ENCODE data around the gene GPRC5D. TPM values are rescaled to one million over a fixed set of nuclear protein-coding genes. Genes with fewer than 3 reads are reported as not detected.

The GPRC5D gene
- total RNA-seq, 1 donor from 2014 or later, result not detected

- no peaks in the 10 kb centered on the region for H3K4me1 ChIP-seq (ENCODE audit: control insufficient read depth in 3 of 3, insufficient read depth in 3 of 3, low read length in 3 of 3)
- no peak overlapping the region for H3K27ac ChIP-seq (ENCODE audit: low read depth, low read length)
- H3K36me3 ChIP-seq (ENCODE audit: control insufficient read depth in 3 of 3, insufficient read depth in 3 of 3, low read length in 3 of 3), result no peaks in the 10 kb centered on the region
- no peaks in the 10 kb centered on the region for H3K27me3 ChIP-seq (ENCODE audit: control insufficient read depth in 3 of 3, insufficient read depth in 3 of 3, low read length in 3 of 3)
- H3K4me3 ChIP-seq (ENCODE audit: low read length in 3 of 3), result no peak overlapping the region
- no peaks in the 10 kb centered on the region for H3K9me3 ChIP-seq (ENCODE audit: control insufficient read depth in 3 of 3, low read length in 3 of 3)
- no peak overlapping the region for H3K9ac ChIP-seq (ENCODE audit: low read depth in 1 of 3, low read length in 3 of 3)
Measured at GRCh38 chr12:12943586-12944260, 8.2 kb downstream of the GPRC5D start.

DNA sequence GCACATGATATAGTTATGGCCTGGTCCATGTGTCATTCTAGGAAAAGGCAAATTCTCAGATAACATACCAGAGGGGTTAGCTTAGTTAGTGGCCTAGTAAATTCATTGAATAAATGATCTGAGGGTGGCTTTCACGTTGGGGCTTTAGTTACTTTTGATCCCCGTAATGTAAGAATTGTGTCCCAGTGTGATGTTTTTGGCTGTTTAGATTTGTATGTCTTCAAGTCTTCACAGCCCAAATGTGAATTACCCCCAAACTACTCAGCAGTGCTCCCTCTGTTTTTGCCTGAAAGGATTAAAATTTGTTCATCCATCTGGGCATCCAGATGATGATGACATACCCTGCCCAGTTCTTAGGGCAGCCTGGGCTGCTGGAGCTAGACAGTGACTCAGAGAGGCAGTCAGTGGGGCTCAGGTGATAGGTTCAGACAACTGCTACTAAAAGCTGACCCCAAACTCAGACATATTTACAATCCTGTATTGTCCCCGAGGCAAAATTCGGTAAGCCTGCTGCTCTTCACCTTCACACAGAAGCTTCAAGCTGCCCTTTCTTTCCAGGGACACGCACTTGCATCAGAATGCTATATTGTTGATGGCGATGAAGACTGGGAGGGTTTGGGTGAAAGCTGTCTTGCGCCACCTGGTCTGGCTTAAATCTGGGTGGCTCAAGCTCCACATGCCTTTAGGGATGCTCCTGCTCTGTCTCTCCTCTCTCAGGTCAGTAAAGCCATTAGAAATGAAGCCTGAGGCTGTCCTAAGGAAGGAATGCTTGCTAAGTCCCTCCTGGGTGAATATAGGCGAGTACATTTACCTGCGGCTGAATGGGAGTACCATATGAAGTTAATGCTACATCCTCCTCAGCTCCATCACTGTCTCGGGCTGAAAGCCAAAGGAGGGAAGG, 10.3 kb downstream of the GPRC5D start:
- H3K9ac ChIP-seq (ENCODE audit: low read depth in 1 of 3, low read length in 3 of 3), result no peak overlapping the region
- no peaks in the 10 kb centered on the region for H3K9me3 ChIP-seq (ENCODE audit: control insufficient read depth in 3 of 3, low read length in 3 of 3)
- no peak overlapping the region for H3K4me3 ChIP-seq (ENCODE audit: low read length in 3 of 3)
- no peaks in the 10 kb centered on the region for H3K4me1 ChIP-seq (ENCODE audit: control insufficient read depth in 3 of 3, insufficient read depth in 3 of 3, low read length in 3 of 3)
- no peak overlapping the region for H3K27ac ChIP-seq (ENCODE audit: low read depth, low read length)
- H3K27me3 ChIP-seq (ENCODE audit: control insufficient read depth in 3 of 3, insufficient read depth in 3 of 3, low read length in 3 of 3), result no peaks in the 10 kb centered on the region
- no peaks in the 10 kb centered on the region for H3K36me3 ChIP-seq (ENCODE audit: control insufficient read depth in 3 of 3, insufficient read depth in 3 of 3, low read length in 3 of 3)

- Histone ChIP-seq H3K4me1 (ENCODE audit: control insufficient read depth in 3 of 3, insufficient read depth in 3 of 3, low read length in 3 of 3) (no peaks in the 10 kb centered on the region), H3K27ac (ENCODE audit: low read depth, low read length) (no peak overlapping the region), H3K9ac (ENCODE audit: low read depth in 1 of 3, low read length in 3 of 3) (no peak overlapping the region), H3K27me3 (ENCODE audit: control insufficient read depth in 3 of 3, insufficient read depth in 3 of 3, low read length in 3 of 3) (no peaks in the 10 kb centered on the region), H3K36me3 (ENCODE audit: control insufficient read depth in 3 of 3, insufficient read depth in 3 of 3, low read length in 3 of 3) (no peaks in the 10 kb centered on the region), H3K4me3 (ENCODE audit: low read length in 3 of 3) (no peak overlapping the region), H3K9me3 (ENCODE audit: control insufficient read depth in 3 of 3, low read length in 3 of 3) (no peaks in the 10 kb centered on the region)
Measured at GRCh38 chr12:12939888-12940287, 12.1 kb downstream of the GPRC5D start.

DNA sequence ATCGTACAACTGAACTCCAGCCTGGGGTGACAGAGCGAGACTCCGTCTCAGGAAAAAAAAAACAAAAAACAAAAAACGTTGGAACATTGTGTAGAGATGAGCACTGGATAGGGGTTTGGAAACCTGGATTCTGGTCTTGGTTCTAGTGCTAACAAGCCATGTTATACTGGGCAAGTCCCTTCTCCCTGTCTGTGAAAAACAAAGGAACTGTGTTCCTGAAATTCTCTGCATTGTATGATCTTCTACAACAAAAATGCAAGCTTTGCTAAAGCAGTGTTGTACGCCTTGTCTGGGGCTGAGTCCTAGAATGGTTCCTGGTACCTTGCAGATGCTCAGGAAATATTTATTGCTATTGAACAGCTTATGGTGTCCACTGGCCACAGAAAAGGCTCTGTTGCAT, 13.4 kb downstream of the GPRC5D start:
- Histone ChIP-seq H3K27me3 (ENCODE audit: control insufficient read depth in 3 of 3, insufficient read depth in 3 of 3, low read length in 3 of 3) (no peaks in the 10 kb centered on the region), H3K4me1 (ENCODE audit: control insufficient read depth in 3 of 3, insufficient read depth in 3 of 3, low read length in 3 of 3) (no peaks in the 10 kb centered on the region), H3K9me3 (ENCODE audit: control insufficient read depth in 3 of 3, low read length in 3 of 3) (no peaks in the 10 kb centered on the region), H3K4me3 (ENCODE audit: low read length in 3 of 3) (no peak overlapping the region), H3K9ac (ENCODE audit: low read depth in 1 of 3, low read length in 3 of 3) (no peak overlapping the region), H3K36me3 (ENCODE audit: control insufficient read depth in 3 of 3, insufficient read depth in 3 of 3, low read length in 3 of 3) (no peaks in the 10 kb centered on the region), H3K27ac (ENCODE audit: low read depth, low read length) (no peak overlapping the region)

DNA sequence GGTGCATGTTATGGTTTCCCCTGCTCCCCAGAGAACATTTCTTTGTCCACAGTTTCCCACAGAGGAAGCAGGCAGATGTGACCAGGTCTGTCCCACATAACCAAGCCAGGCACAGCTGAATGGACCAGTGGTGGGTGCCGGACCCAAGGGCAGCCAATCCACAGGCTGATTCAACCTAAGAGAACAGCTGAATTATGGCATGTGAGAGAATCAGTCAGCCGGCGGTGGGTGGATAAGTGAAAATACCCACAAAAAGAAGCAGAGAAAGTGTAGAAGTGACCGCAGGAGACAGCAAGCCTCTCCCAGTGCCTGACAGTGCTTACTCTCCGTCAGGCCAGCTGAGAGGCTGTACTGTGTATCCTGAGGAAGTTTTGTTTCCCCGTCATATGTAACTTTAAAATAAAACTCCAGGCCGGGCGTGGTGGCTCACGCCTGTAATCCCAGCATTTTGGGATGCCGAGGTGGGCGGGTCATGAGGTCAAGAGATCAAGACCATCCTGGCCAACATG, 14.9 kb downstream of the GPRC5D start:
- Histone ChIP-seq H3K27me3 (ENCODE audit: control insufficient read depth in 3 of 3, insufficient read depth in 3 of 3, low read length in 3 of 3) (no peaks in the 10 kb centered on the region), H3K36me3 (ENCODE audit: control insufficient read depth in 3 of 3, insufficient read depth in 3 of 3, low read length in 3 of 3) (no peaks in the 10 kb centered on the region), H3K4me1 (ENCODE audit: control insufficient read depth in 3 of 3, insufficient read depth in 3 of 3, low read length in 3 of 3) (no peaks in the 10 kb centered on the region), H3K27ac (ENCODE audit: low read depth, low read length) (no peak overlapping the region), H3K9ac (ENCODE audit: low read depth in 1 of 3, low read length in 3 of 3) (no peak overlapping the region), H3K4me3 (ENCODE audit: low read length in 3 of 3) (no peak overlapping the region), H3K9me3 (ENCODE audit: control insufficient read depth in 3 of 3, low read length in 3 of 3) (no peaks in the 10 kb centered on the region)

- Histone ChIP-seq H3K9me3 (ENCODE audit: control insufficient read depth in 3 of 3, low read length in 3 of 3) (peaks cover 0 to 3% (median 0%) of the 10 kb centered on the region in 3 donors), H3K4me1 (ENCODE audit: control insufficient read depth in 3 of 3, insufficient read depth in 3 of 3, low read length in 3 of 3) (no peaks in the 10 kb centered on the region), H3K36me3 (ENCODE audit: control insufficient read depth in 3 of 3, insufficient read depth in 3 of 3, low read length in 3 of 3) (no peaks in the 10 kb centered on the region), H3K27ac (ENCODE audit: low read depth, low read length) (no peak overlapping the region), H3K9ac (ENCODE audit: low read depth in 1 of 3, low read length in 3 of 3) (no peak overlapping the region), H3K27me3 (ENCODE audit: control insufficient read depth in 3 of 3, insufficient read depth in 3 of 3, low read length in 3 of 3) (no peaks in the 10 kb centered on the region), H3K4me3 (ENCODE audit: low read length in 3 of 3) (no peak overlapping the region)
Measured at GRCh38 chr12:12934556-12934955, 17.4 kb downstream of the GPRC5D start.

- H3K27me3 ChIP-seq (ENCODE audit: control insufficient read depth in 3 of 3, insufficient read depth in 3 of 3, low read length in 3 of 3), result no peaks in the 10 kb centered on the region
- peaks cover 0 to 3% (median 0%) of the 10 kb centered on the region in 3 donors for H3K9me3 ChIP-seq (ENCODE audit: control insufficient read depth in 3 of 3, low read length in 3 of 3)
- no peak overlapping the region for H3K27ac ChIP-seq (ENCODE audit: low read depth, low read length)
- H3K36me3 ChIP-seq (ENCODE audit: control insufficient read depth in 3 of 3, insufficient read depth in 3 of 3, low read length in 3 of 3), result no peaks in the 10 kb centered on the region
- no peak overlapping the region for H3K4me3 ChIP-seq (ENCODE audit: low read length in 3 of 3)
- no peaks in the 10 kb centered on the region for H3K4me1 ChIP-seq (ENCODE audit: control insufficient read depth in 3 of 3, insufficient read depth in 3 of 3, low read length in 3 of 3)
- no peak overlapping the region for H3K9ac ChIP-seq (ENCODE audit: low read depth in 1 of 3, low read length in 3 of 3)
Measured at GRCh38 chr12:12933742-12934141, 18.2 kb downstream of the GPRC5D start.

GRCh38 chr12:12930633-12931219, 21.2 kb downstream of the GPRC5D start:
- Histone ChIP-seq H3K4me1 (ENCODE audit: control insufficient read depth in 3 of 3, insufficient read depth in 3 of 3, low read length in 3 of 3) (peaks cover 0 to 5% (median 0%) of the 10 kb centered on the region in 3 donors), H3K9ac (ENCODE audit: low read depth in 1 of 3, low read length in 3 of 3) (no peak overlapping the region), H3K9me3 (ENCODE audit: control insufficient read depth in 3 of 3, low read length in 3 of 3) (peaks cover 0 to 3% (median 0%) of the 10 kb centered on the region in 3 donors), H3K4me3 (ENCODE audit: low read length in 3 of 3) (no peak overlapping the region), H3K36me3 (ENCODE audit: control insufficient read depth in 3 of 3, insufficient read depth in 3 of 3, low read length in 3 of 3) (no peaks in the 10 kb centered on the region), H3K27me3 (ENCODE audit: control insufficient read depth in 3 of 3, insufficient read depth in 3 of 3, low read length in 3 of 3) (peaks cover 0 to 8% (median 2%) of the 10 kb centered on the region in 3 donors), H3K27ac (ENCODE audit: low read depth, low read length) (no peak overlapping the region)

GRCh38 chr12:12929696-12930095, 22.3 kb downstream of the GPRC5D start:
- Histone ChIP-seq H3K4me3 (ENCODE audit: low read length in 3 of 3) (no peak overlapping the region), H3K27me3 (ENCODE audit: control insufficient read depth in 3 of 3, insufficient read depth in 3 of 3, low read length in 3 of 3) (peaks cover 0 to 8% (median 2%) of the 10 kb centered on the region in 3 donors), H3K27ac (ENCODE audit: low read depth, low read length) (no peak overlapping the region), H3K9me3 (ENCODE audit: control insufficient read depth in 3 of 3, low read length in 3 of 3) (peaks cover 0 to 3% (median 0%) of the 10 kb centered on the region in 3 donors), H3K4me1 (ENCODE audit: control insufficient read depth in 3 of 3, insufficient read depth in 3 of 3, low read length in 3 of 3) (peaks cover 0 to 5% (median 0%) of the 10 kb centered on the region in 3 donors), H3K36me3 (ENCODE audit: control insufficient read depth in 3 of 3, insufficient read depth in 3 of 3, low read length in 3 of 3) (no peaks in the 10 kb centered on the region), H3K9ac (ENCODE audit: low read depth in 1 of 3, low read length in 3 of 3) (no peak overlapping the region)
